HepG2 (cell line): ENCODE data around the gene TRIO.

Experiments
- GLI4 ChIP-seq: sonication (generic); formaldehyde crosslinking; IDR thresholded peaks from 2 replicates; pipeline ENCODE4 v1.5.1; 2020; ENCODE audit warnings: missing genetic modification reagents, mild to moderate bottlenecking, moderate library complexity, borderline replicate concordance
- KLF9 ChIP-seq: IDR thresholded peaks from 2 replicates; pipeline ENCODE4 v1.6.1; 2016; ENCODE audit warnings: low read depth
- NFRKB ChIP-seq: fragments of 450-650 bp; IDR thresholded peaks from 2 replicates; pipeline ENCODE4 v1.6.1; 2017
- POLR2AphosphoS5 ChIP-seq: IDR thresholded peaks from 2 replicates; pipeline ENCODE4 v1.6.1; 2012; ENCODE audit warnings: low read depth, low read length
- RXRB ChIP-seq: IDR thresholded peaks from 2 replicates; pipeline ENCODE4 v1.6.1; 2016; ENCODE audit warnings: borderline replicate concordance, missing genetic modification reagents, missing compliant biosample characterization
- ZNF143 ChIP-seq: sonication (generic); formaldehyde crosslinking; IDR thresholded peaks from 2 replicates; pipeline ENCODE4 v1.4.0; 2020; ENCODE audit warnings: missing genetic modification reagents
- TF ChIP-seq, protein P1 (sequence below), 2 experiments: IDR thresholded peaks; 2 replicates each; pipeline ENCODE4 v1.6.1; 2011 to 2012; ENCODE audit warnings: low read length in 2 of 2, borderline replicate concordance in 1 of 2, low read depth in 1 of 2, mild to moderate bottlenecking in 1 of 2, moderate library complexity in 1 of 2
- TF ChIP-seq, protein P2 (sequence below): sonication (generic); formaldehyde crosslinking; IDR thresholded peaks from 2 replicates; pipeline ENCODE4 v1.4.0; 2020; ENCODE audit warnings: missing genetic modification reagents

DNA sequence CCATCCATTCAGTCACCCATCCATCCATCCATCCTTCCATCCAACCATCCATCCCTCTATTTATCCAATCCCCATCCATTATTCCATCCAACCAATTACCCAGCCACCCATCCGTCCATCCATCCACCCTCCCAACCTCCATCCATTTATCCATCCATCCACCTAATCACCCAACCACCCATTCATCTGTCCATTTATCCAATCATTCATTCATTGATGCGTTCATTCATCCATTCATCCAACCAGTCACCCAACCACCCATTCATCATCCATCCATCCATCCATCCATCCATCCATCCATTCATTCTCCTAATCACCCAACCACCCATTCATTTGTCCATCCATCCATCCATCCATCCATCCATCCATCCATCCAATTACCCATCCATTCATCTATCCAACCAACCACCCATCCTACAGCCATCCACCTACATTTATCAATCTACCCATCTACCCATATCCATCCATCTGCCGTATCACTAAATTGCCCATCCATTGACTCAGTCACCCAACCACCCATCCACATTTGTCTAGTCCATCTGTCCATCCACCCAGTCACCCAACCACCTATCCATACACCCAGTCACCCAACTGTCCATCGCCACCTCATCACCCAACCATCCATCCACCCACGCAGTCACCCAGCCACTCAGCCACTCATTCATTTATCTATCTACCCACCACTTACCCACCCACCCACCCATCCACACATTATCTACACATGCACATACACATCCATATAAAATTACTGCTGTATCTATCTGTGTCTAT, 165.4 kb downstream of the TRIO start:
- TF ChIP-seq POLR2AphosphoS5, result no peak
- TF ChIP-seq ZNF143, result no peak
- no peak for TF ChIP-seq GLI4 (CRISPR knock-in tag)
- no peak for TF ChIP-seq NFRKB
- TF ChIP-seq, protein P1, sequence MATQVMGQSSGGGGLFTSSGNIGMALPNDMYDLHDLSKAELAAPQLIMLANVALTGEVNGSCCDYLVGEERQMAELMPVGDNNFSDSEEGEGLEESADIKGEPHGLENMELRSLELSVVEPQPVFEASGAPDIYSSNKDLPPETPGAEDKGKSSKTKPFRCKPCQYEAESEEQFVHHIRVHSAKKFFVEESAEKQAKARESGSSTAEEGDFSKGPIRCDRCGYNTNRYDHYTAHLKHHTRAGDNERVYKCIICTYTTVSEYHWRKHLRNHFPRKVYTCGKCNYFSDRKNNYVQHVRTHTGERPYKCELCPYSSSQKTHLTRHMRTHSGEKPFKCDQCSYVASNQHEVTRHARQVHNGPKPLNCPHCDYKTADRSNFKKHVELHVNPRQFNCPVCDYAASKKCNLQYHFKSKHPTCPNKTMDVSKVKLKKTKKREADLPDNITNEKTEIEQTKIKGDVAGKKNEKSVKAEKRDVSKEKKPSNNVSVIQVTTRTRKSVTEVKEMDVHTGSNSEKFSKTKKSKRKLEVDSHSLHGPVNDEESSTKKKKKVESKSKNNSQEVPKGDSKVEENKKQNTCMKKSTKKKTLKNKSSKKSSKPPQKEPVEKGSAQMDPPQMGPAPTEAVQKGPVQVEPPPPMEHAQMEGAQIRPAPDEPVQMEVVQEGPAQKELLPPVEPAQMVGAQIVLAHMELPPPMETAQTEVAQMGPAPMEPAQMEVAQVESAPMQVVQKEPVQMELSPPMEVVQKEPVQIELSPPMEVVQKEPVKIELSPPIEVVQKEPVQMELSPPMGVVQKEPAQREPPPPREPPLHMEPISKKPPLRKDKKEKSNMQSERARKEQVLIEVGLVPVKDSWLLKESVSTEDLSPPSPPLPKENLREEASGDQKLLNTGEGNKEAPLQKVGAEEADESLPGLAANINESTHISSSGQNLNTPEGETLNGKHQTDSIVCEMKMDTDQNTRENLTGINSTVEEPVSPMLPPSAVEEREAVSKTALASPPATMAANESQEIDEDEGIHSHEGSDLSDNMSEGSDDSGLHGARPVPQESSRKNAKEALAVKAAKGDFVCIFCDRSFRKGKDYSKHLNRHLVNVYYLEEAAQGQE (IDR thresholded peaks at IDR 0.05; ENCODE audit: borderline replicate concordance in 1 of 2, low read depth in 1 of 2, low read length in 2 of 2), result no peak
- TF ChIP-seq RXRB (CRISPR knock-in tag), result no peak
- no peak for TF ChIP-seq KLF9
- TF ChIP-seq, protein P2, sequence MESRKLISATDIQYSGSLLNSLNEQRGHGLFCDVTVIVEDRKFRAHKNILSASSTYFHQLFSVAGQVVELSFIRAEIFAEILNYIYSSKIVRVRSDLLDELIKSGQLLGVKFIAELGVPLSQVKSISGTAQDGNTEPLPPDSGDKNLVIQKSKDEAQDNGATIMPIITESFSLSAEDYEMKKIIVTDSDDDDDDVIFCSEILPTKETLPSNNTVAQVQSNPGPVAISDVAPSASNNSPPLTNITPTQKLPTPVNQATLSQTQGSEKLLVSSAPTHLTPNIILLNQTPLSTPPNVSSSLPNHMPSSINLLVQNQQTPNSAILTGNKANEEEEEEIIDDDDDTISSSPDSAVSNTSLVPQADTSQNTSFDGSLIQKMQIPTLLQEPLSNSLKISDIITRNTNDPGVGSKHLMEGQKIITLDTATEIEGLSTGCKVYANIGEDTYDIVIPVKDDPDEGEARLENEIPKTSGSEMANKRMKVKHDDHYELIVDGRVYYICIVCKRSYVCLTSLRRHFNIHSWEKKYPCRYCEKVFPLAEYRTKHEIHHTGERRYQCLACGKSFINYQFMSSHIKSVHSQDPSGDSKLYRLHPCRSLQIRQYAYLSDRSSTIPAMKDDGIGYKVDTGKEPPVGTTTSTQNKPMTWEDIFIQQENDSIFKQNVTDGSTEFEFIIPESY (CRISPR knock-in tag), result no peak
